Stimulated activated CD8-positive, alpha-beta memory T cell treated with anti-CD3 and anti-CD28 coated beads, Interleukin-4, amount 100 ng/mL, for 1 hour (primary cell): Measurements from ENCODE around the gene SBK3.
"Not testable (repeated sequence)": the region's sequence is repeated elsewhere in the genome, so short reads cannot be mapped to it uniquely, and the experiment has no call there.

ENCODE experiments used
- DNase-seq, 2 donors: peaks; one replicate each; pipeline ENCODE4 v3.0.0-alpha.2; 2020; ENCODE audit warnings: low read depth in 2 of 2, low spot score in 1 of 2

The SBK3 gene, protein sequence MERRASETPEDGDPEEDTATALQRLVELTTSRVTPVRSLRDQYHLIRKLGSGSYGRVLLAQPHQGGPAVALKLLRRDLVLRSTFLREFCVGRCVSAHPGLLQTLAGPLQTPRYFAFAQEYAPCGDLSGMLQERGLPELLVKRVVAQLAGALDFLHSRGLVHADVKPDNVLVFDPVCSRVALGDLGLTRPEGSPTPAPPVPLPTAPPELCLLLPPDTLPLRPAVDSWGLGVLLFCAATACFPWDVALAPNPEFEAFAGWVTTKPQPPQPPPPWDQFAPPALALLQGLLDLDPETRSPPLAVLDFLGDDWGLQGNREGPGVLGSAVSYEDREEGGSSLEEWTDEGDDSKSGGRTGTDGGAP

DNA sequence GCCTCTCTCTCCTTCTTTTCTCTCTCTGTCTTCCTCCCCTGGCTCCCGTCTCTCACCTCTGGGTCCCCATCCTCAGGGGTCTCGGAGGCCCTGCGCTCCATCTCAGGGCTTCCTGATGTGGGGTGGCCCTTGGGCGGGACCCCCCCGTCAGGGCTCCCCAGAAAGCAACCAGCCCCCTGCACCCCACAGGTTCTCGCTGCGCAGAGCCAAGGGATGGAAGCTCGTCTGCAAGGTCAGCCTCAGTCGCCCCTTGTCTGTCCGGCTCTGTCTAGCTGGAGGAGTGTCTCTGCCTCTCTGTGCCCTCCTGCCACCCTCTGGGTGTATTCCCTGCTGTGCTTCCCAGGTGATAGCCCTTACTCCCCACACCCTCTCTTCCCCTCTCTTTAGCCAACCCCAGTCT is at the start of gene SBK3:
Gene SBK3 (minus strand): TSS at position 101 of the 400 bp plus-strand sequence. CDS start 0 bp downstream, at position 101.
- no peak for DNase-seq

DNA sequence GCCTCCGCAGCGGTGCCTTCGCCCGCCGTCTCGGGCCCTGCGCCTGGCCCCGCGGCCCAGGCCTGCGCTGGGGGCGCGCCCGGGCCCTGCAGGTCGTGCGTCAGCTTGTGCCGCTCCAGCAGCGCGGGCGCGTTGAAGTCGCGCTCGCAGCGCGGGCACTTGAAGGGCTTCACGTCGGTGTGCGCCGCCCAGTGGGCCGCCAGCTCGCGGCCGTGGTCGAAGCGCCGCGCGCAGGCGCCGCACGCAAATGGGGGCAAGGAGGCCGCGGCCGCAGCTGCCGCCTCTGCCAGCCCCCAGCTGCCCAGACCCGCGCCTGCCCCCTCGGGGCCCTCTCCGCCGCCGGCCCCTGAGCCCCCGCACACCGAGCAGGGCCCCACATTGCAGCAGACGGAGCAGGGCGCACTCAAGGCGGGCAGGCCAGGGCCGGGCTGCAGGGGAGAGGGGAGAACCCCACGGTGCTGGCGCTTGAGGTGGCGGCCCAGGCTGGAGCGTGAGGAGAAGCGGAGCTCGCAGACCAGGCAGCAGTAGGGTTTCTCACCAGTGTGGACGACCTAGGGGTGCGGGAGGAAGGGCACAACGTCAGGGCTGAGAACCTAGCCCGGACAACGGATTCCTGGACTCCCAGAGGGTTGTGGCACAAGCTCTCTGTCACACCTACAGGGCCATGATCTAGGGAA is 47.9 kb upstream of the SBK3 start:
- DNase-seq = no peak

DNA sequence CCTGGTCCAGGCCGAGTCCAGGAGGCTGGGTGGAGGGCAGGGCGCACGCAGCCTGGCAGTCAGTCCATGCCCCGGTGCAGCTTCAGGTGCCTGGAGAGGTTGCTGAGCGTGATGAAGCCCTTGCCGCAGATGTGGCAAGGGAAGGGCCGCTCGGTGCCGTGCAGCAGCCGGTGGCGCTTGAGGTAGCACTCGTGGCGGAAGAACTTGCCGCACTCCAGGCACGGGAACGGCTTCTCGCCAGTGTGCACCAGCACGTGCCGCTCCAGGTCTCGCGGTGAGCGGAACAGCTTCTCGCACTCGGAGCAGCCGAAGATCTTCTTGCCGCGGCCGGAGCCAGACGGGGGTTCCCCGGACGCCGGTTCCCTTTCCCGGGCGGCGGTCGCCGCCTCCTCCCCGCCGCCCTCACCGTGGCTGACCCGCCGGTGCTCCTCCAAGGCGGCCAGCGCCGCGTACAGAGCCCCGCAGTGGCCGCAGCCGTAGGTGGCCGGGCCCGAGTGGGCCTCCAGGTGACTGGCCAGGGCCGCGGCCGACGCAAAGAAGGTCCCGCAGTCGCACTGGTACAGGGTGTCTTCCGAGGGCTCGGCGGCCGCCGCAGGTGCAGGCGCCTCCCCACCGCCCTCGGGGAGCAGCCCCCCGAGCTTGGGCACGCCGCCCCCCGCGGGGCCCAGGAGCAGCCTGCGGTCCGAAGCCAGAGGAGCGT is 47.2 kb upstream of the SBK3 start:
- no peak for DNase-seq

DNA sequence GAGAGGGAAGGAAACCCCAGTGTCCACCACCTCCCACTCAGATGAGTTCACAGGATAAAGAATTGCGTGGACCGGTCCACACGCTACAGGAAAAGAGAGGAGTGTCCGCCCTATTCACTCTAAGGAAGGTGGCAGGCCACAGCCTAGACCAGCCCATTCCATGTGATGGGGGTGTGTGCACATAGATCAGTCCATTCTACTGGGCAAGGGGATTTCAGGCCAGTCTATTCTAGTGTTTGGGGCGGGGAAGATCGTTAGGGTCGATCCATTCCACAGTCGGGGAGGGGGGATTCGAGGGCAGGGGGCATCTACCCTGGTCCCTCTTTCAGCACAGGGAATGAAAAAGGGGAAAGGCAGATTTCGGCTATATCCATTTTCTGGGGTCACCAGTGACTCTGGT is 46.2 kb upstream of the SBK3 start:
- DNase-seq = no peak

DNA sequence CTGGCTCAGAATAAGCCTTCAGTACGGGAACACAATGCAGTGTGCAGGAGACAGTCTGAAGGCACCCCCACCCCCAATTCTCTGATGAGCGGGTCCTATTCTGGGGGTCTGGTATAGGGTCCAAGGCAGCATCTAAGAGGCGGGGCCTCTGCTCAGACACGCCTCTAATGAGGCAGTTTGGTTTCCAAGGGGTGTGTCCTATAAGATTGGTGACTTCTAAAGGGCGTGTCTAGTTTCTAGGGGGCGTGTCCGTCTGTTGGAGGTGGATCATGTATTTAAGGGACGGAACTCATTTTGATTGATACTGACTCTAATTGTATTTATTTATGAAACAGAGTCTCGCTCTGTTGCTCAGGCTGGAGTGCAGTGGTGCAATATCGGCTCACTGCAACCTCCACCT is 45.3 kb upstream of the SBK3 start:
- no peak for DNase-seq

DNA sequence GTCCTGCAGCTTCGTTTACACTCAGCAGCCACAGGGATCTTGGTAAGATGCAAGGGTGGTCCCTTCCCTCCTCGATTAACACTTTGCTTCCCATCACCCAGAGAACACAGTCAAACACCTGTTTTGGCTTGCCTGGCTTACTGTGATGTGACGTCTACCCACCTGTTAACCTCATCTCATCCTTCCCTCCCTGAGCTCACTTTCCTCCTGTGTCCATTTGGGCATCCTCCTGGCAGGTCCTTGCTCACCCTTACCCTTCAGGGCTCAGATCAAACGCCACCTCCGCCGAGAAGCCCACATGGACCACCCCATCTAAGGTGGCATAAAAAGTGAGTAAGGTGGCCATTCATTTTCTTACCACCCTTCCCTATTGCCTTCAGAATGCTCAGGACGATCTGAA is 44.8 kb upstream of the SBK3 start:
- DNase-seq = no peak

DNA sequence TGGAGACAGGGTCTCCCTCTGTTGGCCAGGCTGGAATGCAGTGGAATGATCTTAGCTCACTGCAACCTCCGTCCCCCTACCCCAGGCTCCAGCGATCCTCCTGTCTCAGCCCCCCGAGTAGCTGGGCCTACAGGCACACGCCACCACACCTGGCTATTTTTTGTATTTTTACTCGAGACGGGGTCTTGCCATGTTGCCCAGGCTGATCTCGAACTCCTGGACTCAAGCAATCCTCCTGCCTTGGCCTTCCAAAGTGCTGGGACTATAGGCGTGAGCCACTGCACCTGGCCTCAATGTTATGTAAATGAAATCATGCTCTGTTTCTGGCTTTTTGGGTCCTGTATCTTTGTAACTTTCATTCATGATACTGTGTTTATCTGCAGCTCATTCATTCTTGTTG is 43.4 kb upstream of the SBK3 start:
- no peak for DNase-seq

DNA sequence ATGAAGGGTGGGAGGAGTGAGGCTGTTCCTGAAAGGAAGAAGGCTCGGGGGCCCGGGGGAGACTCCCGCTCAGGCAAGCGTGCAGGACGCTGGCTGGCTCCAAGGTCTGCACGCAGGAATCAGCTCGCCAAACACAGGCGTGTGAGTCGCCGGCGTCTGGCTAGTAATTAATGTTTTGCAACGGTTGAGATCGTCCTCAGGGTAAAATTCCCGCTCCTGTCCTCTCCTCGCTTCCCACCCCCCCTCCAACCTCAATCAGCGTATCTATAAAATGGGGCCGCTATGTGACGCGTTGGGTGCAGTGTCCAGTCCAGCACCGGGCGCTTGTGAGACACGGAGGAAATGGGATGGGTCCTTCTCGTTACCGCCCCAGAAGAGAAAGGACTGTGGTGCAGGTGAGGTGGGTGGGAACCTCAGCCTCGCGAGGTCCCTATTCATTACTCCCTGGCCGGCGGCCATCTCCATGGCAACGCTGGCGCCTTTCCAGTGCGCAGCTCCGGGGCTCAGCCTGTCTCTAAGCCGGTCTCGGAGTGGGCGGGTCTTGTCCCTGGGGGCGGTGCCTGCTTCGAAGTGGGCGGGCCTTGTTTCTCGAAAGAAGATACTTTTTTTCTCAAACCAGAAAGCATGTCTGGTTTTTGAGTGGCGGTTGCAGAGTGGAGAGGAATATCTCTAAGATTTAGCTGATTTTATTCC is 41.8 kb upstream of the SBK3 start:
- DNase-seq = peak; percentile 80 to 84

DNA sequence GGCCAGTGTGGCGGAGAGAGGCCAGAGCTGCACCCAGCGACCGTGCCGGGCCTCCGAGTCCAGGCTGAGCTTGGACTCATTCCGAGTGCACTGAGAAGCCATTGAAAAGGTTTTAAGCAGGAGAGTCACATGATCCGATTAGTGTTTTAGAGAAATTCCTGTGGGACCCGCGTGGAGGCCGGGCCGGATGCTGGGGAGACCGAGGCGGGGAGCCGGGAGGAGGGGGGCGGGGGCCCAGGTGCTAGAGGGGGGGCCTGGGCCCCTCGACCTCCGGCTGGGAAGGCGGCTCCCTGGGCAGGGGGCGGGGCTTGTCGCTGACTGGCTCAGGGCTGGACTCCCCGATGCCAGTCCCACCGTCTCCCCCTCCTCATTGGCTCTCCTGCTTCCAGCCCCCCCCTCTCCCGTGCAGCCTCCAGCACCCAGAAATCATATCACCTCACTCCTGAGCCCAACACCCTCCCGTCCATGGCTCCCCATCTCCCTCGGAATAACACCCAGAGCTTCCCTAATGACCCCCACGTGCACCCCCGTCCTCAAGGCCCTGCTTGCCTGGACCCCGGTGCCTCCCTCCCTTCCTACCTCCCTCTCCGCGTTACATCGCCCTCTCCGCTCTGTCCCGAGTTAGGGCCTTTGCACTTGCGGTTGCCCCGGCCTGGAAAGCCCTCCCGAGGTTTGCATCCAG is 40.5 kb upstream of the SBK3 start:
- no peak for DNase-seq

DNA sequence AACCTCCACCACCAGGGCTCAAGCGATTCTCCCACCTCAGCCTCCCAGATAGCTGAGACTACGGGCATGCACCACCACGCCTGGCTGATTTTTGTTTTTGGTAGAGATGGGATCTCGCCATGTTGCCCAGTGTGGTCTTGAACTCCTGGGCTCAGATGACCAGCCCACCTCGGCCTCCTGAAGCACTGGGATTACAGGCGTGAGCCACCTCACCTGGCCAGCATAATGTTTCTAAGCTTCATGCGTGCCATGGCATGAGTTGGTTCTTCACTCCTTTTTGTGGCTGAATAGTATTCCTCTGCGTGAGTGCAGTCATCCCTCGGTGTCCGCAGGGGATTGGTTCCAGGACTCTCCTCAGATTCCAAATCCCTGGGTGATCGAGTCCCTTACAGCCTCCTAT is 39.5 kb upstream of the SBK3 start:
- DNase-seq = no peak

DNA sequence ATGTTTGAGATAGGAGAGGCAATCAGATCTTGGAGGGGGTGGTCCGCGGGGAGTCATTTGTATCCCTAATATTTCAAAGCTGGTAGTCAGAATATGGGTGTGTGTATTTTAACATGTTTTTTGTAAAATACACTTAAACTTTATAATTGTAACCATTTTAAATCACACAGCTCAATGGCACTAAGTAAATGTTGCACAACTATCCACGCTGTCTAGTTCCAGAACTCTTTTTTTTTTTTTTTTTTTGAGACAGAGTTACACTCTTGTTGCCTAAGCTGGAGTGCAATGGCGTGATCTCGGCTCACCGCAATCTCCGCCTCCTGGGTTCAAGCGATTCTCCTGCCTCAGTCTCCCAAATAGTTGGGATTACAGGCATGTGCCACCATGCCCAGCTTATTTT is 38.6 kb upstream of the SBK3 start:
- DNase-seq = not testable (repeated sequence)

DNA sequence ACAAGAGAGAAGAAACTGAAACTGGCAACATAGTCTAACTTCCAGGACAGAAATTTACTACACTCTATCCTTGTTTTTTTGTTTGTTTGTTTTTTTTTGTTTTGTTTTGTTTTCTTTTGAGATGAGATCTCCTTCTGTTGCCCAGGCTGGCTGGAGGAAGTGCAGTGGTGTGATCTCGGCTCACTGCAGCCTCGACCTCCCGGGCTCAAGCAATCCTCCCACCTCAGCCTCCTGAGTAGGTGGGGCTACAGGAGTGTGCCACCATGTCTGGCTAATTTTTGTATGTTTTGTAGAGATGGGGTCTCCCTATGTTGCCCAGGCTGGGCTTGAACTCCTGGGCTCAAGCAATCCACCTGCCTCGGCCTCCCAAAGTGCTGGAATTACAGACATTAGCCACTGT is 36.9 kb upstream of the SBK3 start:
- not testable (repeated sequence) for DNase-seq

DNA sequence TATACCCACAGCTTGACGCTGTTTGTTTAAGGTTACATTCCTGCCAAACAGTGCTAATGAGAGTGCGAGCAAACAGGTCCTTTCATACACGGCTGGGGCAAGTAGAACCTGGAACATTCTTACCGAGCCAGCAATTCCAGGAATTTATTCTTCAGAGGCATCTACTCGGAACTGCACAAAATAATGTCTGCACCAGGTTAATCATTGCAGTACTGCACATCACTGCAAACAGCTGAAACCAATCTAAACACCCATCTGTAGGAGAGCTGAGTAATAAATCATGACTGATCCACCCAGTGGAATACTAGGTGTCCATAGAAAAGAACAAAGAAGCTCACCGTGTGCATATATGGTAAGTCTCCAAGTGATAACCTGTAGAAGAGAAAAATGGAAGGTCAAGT is 36.5 kb upstream of the SBK3 start:
- DNase-seq = no peak

DNA sequence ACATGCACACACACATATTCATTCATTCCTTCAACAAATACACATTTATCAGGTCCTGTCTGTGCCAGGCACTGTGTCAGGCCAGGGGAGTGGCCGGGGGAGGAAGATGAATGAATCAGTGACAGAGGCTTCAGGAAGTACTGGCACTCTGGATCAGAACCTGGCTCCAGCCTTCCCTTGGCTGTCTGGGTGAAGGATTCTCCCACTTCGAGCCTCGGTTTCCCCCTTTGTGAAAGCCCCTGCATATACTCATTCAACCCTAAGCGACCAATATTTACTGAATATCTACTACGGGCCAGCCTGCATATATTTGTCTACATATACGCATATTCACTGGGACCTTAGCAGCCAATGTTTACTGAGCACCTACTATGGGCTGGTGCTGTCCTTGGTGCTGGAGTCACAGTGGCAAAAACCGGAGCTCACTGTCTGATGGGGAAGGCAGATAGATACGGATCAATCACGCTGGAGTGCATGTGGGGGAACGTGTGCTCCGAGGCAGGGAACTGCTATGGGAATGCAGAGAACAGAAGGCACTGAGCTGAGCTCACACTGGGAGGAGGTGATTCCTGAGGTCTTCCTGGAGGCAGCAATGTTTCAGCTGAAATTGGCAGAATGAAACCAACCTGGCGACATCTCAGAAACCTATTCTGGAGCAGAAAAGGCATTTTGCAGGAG is 35.9 kb upstream of the SBK3 start:
- no peak for DNase-seq

DNA sequence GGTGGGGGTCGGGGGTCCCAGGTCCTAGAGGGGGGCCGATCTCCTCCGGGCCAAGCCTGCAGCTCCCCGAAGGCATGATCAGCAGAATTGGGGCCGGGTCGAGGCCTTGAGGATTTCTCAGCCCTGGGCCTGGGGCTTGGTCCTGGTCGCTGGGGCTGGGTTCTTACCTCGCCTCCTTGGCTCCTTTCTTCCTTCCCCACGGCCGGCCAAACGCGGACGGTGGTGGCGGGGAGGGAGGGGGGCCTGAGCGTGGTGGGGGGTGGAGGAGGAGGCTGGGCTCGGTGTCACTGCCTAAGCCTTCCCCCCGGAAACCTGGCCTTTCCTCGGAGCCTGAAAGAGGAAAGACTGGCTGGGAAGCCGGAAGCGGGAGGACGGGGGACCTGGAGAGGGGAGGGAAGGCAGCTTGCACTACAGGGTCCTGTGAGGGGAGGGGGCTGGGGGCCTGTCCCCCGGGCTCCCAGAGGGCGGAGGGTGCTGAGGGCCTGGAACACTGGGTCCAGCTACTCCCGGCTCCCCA is 35.3 kb upstream of the SBK3 start, which contains the start of gene ZNF579:
Gene ZNF579 (minus strand): TSS at position 221 of the 517 bp plus-strand sequence. CDS start 1,209 bp downstream, outside the sequence.
- DNase-seq = peak; percentile 44 to 47

DNA sequence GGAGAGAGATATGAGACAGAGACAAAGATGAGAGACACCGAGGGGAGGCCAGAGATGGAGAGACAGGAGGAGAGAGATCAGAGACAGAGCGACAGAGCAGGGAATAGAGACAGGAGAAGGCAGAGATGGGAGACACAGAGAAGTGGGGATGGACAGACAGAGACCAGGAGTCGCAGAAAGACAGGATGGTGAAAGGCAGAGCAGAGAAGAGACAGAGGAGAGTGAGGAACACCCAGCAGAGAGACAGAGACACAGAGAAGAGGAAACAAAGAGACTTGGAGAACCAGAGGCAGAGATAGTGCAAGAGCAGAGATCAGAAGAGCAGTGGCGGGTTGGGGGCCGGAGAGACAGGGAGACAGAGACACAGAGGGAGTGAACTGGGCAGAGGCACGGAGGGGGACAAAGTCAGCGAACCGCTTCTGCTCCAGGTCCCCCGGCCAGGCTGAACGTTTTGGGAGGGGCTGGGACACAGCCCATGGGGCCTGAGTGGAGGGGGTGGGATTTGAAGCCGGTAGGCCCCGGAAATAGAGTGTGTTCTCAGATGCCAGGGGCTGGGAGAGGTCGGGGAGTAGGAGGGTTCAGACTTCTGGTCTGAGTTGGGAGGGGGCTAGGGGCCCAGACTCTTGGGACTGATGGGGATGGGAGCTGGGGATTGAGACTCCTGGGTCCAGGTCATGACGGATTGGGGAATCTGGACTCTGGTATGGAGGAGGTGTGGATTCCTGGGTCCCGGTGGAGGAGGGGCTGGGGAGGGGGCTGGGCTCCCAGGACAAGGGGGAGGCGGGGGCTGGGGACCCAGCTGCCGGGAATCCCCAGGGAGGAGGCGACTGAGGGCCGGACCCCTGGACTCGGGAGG is 34.7 kb upstream of the SBK3 start:
- DNase-seq = no peak

DNA sequence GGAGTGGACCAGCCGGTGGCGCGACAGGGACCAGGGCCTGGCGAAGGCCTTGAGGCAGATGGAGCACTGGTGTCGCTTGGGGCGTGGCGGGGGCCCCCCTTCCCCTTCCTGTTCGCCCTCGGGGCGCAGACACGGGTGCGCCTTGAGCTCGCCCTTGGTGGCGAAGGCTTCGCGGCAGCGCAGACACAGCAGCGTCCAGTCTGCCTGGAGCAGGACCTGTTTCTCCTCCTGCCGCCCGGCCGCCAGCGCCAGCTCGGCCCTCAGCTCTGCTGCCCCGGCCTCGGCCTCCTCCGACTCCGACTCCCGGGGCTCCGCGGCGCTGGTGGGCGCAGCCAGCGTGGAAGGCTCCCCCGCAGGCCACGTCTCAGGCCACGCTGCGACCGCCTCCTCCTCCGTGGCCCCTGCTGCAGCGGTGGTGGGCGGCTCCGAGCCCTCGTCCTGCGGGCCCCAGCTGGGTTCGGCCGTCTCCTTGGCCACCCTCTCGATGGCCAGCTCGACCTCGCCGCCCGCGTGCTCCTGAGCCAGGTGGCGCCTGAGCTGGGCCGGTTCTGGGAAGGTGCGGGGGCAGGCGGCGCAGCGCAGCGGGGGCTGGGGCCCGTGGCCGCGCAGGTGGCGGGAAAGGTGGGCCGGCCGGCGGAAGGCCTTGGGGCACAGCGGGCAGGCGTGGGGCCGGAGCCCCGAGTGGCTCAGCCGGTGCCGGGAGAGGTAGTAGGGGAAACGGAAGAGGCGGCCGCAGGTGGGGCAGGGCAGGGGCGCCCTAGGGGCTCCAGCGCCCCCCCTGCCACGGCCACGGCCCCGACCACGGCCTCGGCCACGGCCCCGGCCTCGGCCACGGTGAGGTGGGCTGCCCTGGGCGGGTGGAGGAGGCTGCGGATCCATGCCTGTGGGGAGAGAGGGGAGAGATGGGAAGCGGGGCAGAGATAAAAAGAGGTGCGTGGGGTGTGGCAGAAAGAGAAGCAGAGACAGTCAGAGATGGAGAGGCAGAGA is 33.7 kb upstream of the SBK3 start:
- no peak for DNase-seq
